ENCODE measurements around the gene ST6GALNAC5. TPM values are rescaled to one million over a fixed set of nuclear protein-coding genes. Genes with fewer than 3 reads are reported as not detected.

The ST6GALNAC5 gene
- total and polyA plus RNA-seq, 2 experiments from 2014 or later = 4.1 to 19.2 TPM

DNA sequence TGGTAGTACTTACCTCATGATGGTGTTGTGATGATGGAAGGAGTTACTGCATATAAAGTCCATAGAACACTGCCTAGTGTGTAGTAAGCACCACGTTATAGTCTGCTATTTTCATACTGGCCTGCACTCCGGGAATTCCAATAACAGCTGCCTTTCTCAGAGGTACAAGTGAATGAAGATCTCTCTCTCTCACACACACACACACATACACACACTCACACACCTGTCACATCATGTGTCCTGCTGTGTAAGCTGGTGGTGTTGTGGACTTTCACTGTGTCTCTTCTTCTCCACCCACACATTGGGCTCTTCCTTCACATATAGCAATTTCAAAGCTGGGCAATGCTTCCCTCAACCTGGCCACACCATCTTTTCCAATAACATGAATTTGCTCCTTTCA lies 33.4 kb upstream of the ST6GALNAC5 start:
- Histone ChIP-seq H3K36me3 (ENCODE audit: insufficient read depth) (no peaks in the 10 kb centered on the region), H3K4me1 (ENCODE audit: insufficient read depth) (no peaks in the 10 kb centered on the region), H2AFZ (no peak overlapping the region), H3K4me2 (no peak overlapping the region), H3K4me3 (no peak overlapping the region), H4K20me1 (replicated peaks; ENCODE audit: insufficient read depth) (no peaks in the 10 kb centered on the region), H3K79me2 (replicated peaks; ENCODE audit: insufficient read depth) (no peaks in the 10 kb centered on the region), H3K9me2 (ENCODE audit: insufficient read depth) (peaks cover 3% of the 10 kb centered on the region; the same call in 1 of the 2 replicates), H3K27me3 (ENCODE audit: insufficient read depth) (no peaks in the 10 kb centered on the region), H3K27ac (ENCODE audit: low read depth) (no peak overlapping the region), H3F3A (replicated peaks; ENCODE audit: low read depth) (no peaks in the 10 kb centered on the region)
- Mint-ChIP-seq H3K4me3 (no peak overlapping the region), H3K36me3 (ENCODE audit: low read depth) (no peaks in the 10 kb centered on the region), H3K4me1 (no peaks in the 10 kb centered on the region), H3K27me3 (ENCODE audit: insufficient read depth, low read depth, poor library complexity) (peaks cover 3% of the 10 kb centered on the region), H3K27ac (no peak overlapping the region), H3K9me3 (no peaks in the 10 kb centered on the region; the same call in 2 of the 3 replicates)
- ATAC-seq (no peak), DNase-seq (ENCODE audit: low spot score) (no peak)
- TF ChIP-seq EZH2 (IDR thresholded peaks at IDR 0.05; ENCODE audit: low read depth, unreplicated experiment) (no peak), ZNF331 (CRISPR knock-in tag; IDR thresholded peaks at IDR 0.05; ENCODE audit: low read depth) (no peak), JUNB (IDR thresholded peaks at IDR 0.05; ENCODE audit: unreplicated experiment) (no peak), NANOG (IDR thresholded peaks at IDR 0.05; ENCODE audit: borderline replicate concordance) (no peak), EZH2phosphoT487 (IDR thresholded peaks at IDR 0.05; ENCODE audit: unreplicated experiment) (no peak), CREB1 (CRISPR knock-in tag; IDR thresholded peaks at IDR 0.05; ENCODE audit: low read depth) (no peak), ZNF114 (CRISPR knock-in tag; IDR thresholded peaks at IDR 0.05) (no peak), POLR2AphosphoS5 (IDR thresholded peaks at IDR 0.05; ENCODE audit: low read depth) (no peak), STAT1 (IDR thresholded peaks at IDR 0.05; ENCODE audit: unreplicated experiment) (no peak)
- TF ChIP-seq, protein P1, sequence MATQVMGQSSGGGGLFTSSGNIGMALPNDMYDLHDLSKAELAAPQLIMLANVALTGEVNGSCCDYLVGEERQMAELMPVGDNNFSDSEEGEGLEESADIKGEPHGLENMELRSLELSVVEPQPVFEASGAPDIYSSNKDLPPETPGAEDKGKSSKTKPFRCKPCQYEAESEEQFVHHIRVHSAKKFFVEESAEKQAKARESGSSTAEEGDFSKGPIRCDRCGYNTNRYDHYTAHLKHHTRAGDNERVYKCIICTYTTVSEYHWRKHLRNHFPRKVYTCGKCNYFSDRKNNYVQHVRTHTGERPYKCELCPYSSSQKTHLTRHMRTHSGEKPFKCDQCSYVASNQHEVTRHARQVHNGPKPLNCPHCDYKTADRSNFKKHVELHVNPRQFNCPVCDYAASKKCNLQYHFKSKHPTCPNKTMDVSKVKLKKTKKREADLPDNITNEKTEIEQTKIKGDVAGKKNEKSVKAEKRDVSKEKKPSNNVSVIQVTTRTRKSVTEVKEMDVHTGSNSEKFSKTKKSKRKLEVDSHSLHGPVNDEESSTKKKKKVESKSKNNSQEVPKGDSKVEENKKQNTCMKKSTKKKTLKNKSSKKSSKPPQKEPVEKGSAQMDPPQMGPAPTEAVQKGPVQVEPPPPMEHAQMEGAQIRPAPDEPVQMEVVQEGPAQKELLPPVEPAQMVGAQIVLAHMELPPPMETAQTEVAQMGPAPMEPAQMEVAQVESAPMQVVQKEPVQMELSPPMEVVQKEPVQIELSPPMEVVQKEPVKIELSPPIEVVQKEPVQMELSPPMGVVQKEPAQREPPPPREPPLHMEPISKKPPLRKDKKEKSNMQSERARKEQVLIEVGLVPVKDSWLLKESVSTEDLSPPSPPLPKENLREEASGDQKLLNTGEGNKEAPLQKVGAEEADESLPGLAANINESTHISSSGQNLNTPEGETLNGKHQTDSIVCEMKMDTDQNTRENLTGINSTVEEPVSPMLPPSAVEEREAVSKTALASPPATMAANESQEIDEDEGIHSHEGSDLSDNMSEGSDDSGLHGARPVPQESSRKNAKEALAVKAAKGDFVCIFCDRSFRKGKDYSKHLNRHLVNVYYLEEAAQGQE (IDR thresholded peaks at IDR 0.05; ENCODE audit: unreplicated experiment) = no peak
- TF ChIP-seq, protein P2, sequence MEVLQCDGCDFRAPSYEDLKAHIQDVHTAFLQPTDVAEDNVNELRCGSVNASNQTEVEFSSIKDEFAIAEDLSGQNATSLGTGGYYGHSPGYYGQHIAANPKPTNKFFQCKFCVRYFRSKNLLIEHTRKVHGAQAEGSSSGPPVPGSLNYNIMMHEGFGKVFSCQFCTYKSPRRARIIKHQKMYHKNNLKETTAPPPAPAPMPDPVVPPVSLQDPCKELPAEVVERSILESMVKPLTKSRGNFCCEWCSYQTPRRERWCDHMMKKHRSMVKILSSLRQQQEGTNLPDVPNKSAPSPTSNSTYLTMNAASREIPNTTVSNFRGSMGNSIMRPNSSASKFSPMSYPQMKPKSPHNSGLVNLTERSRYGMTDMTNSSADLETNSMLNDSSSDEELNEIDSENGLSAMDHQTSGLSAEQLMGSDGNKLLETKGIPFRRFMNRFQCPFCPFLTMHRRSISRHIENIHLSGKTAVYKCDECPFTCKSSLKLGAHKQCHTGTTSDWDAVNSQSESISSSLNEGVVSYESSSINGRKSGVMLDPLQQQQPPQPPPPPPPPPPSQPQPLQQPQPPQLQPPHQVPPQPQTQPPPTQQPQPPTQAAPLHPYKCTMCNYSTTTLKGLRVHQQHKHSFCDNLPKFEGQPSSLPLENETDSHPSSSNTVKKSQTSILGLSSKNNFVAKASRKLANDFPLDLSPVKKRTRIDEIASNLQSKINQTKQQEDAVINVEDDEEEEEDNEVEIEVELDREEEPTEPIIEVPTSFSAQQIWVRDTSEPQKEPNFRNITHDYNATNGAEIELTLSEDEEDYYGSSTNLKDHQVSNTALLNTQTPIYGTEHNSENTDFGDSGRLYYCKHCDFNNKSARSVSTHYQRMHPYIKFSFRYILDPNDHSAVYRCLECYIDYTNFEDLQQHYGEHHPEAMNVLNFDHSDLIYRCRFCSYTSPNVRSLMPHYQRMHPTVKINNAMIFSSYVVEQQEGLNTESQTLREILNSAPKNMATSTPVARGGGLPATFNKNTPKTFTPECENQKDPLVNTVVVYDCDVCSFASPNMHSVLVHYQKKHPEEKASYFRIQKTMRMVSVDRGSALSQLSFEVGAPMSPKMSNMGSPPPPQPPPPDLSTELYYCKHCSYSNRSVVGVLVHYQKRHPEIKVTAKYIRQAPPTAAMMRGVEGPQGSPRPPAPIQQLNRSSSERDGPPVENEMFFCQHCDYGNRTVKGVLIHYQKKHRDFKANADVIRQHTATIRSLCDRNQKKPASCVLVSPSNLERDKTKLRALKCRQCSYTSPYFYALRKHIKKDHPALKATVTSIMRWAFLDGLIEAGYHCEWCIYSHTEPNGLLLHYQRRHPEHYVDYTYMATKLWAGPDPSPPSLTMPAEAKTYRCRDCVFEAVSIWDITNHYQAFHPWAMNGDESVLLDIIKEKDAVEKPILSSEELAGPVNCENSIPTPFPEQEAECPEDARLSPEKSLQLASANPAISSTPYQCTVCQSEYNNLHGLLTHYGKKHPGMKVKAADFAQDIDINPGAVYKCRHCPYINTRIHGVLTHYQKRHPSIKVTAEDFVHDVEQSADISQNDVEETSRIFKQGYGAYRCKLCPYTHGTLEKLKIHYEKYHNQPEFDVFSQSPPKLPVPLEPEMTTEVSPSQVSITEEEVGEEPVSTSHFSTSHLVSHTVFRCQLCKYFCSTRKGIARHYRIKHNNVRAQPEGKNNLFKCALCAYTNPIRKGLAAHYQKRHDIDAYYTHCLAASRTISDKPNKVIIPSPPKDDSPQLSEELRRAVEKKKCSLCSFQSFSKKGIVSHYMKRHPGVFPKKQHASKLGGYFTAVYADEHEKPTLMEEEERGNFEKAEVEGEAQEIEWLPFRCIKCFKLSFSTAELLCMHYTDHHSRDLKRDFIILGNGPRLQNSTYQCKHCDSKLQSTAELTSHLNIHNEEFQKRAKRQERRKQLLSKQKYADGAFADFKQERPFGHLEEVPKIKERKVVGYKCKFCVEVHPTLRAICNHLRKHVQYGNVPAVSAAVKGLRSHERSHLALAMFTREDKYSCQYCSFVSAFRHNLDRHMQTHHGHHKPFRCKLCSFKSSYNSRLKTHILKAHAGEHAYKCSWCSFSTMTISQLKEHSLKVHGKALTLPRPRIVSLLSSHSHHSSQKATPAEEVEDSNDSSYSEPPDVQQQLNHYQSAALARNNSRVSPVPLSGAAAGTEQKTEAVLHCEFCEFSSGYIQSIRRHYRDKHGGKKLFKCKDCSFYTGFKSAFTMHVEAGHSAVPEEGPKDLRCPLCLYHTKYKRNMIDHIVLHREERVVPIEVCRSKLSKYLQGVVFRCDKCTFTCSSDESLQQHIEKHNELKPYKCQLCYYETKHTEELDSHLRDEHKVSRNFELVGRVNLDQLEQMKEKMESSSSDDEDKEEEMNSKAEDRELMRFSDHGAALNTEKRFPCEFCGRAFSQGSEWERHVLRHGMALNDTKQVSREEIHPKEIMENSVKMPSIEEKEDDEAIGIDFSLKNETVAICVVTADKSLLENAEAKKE (CRISPR knock-in tag; IDR thresholded peaks at IDR 0.05) = no peak
- TF ChIP-seq, protein P3, sequence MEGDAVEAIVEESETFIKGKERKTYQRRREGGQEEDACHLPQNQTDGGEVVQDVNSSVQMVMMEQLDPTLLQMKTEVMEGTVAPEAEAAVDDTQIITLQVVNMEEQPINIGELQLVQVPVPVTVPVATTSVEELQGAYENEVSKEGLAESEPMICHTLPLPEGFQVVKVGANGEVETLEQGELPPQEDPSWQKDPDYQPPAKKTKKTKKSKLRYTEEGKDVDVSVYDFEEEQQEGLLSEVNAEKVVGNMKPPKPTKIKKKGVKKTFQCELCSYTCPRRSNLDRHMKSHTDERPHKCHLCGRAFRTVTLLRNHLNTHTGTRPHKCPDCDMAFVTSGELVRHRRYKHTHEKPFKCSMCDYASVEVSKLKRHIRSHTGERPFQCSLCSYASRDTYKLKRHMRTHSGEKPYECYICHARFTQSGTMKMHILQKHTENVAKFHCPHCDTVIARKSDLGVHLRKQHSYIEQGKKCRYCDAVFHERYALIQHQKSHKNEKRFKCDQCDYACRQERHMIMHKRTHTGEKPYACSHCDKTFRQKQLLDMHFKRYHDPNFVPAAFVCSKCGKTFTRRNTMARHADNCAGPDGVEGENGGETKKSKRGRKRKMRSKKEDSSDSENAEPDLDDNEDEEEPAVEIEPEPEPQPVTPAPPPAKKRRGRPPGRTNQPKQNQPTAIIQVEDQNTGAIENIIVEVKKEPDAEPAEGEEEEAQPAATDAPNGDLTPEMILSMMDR (conservative IDR thresholded peaks at IDR 0.05; ENCODE audit: low read depth in 2 of 2) = no peak
- TF ChIP-seq, protein P4, sequence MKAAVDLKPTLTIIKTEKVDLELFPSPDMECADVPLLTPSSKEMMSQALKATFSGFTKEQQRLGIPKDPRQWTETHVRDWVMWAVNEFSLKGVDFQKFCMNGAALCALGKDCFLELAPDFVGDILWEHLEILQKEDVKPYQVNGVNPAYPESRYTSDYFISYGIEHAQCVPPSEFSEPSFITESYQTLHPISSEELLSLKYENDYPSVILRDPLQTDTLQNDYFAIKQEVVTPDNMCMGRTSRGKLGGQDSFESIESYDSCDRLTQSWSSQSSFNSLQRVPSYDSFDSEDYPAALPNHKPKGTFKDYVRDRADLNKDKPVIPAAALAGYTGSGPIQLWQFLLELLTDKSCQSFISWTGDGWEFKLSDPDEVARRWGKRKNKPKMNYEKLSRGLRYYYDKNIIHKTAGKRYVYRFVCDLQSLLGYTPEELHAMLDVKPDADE (IDR thresholded peaks at IDR 0.05) = no peak
